Measurements from ENCODE around the gene MDFI. TPM values are rescaled to one million over a fixed set of nuclear protein-coding genes. Genes with fewer than 3 reads are reported as not detected.

The MDFI gene
- total RNA-seq, 1 donor from 2014 or later = not detected

DNA sequence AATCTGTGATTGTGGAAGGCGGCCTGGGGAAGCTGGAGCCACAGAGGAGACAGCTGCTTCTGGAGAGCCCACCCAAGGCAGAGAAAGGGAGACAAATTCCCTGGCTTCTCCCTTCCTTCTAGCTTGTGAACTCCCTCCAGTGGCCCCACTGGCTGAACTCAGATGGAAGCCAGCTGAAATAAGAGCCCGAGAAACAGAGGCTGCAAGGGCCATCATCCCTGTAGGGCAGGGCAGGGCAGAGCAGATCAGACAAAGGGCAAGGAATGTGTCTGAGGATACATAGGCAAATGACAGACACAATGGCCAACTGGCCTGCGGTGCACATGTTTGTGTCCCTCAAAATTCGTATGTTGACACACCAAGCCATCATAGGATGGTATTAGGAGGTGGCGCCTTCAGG, 25.3 kb downstream of the MDFI start:
- ChIA-PET POLR2A (no interaction called here), CTCF (no interaction called here)
- DNase-seq = no peak
- H3K27me3 Mint-ChIP-seq = peaks cover 13% of the 10 kb centered on the region
- H3K27ac Mint-ChIP-seq = no peak overlapping the region
- no peak overlapping the region for H3K4me3 Mint-ChIP-seq
- no peak for ATAC-seq (ENCODE audit: low read depth)
- intact Hi-C loops (cut with micrococcal nuclease) = no loop called here
- no peaks in the 10 kb centered on the region for H3K36me3 Mint-ChIP-seq (ENCODE audit: low read depth)
- no peak for TF ChIP-seq CTCF (IDR thresholded peaks at IDR 0.05)
- peaks cover 4% of the 10 kb centered on the region for H3K4me1 Mint-ChIP-seq
- no peaks in the 10 kb centered on the region for H3K9me3 Mint-ChIP-seq

GRCh38 chr6:41664271-41664670, 26.0 kb downstream of the MDFI start:
- no peak for ATAC-seq (ENCODE audit: low read depth)

GRCh38 chr6:41667195-41667594, 28.9 kb downstream of the MDFI start:
- no peak for TF ChIP-seq CTCF (IDR thresholded peaks at IDR 0.05)
- no peaks in the 10 kb centered on the region for H3K36me3 Mint-ChIP-seq (ENCODE audit: low read depth)
- CTCF ChIA-PET = no interaction called here
- H3K27me3 Mint-ChIP-seq = peaks cover 15% of the 10 kb centered on the region
- H3K4me1 Mint-ChIP-seq = peaks cover 4% of the 10 kb centered on the region
- ATAC-seq (ENCODE audit: low read depth) (no peak), DNase-seq (no peak)
- H3K4me3 Mint-ChIP-seq = no peak overlapping the region
- POLR2A ChIA-PET = no interaction called here
- H3K9me3 Mint-ChIP-seq = peaks cover 5% of the 10 kb centered on the region
- no peak overlapping the region for H3K27ac Mint-ChIP-seq
- intact Hi-C loops (cut with micrococcal nuclease) = no loop called here

More at GRCh38 chr6:41664271-41664670, 26.0 kb downstream of the MDFI start:
- Mint-ChIP-seq H3K27me3 (peaks cover 10% of the 10 kb centered on the region), H3K4me1 (peaks cover 4% of the 10 kb centered on the region), H3K36me3 (ENCODE audit: low read depth) (no peaks in the 10 kb centered on the region), H3K27ac (no peak overlapping the region), H3K9me3 (peaks cover 4% of the 10 kb centered on the region), H3K4me3 (no peak overlapping the region)
- DNase-seq = no peak
- TF ChIP-seq CTCF (IDR thresholded peaks at IDR 0.05) = no peak
- ChIA-PET CTCF (no interaction called here), POLR2A (no interaction called here)
- intact Hi-C loops (cut with micrococcal nuclease) = no loop called here

GRCh38 chr6:41668968-41669367, 30.7 kb downstream of the MDFI start:
- CTCF ChIA-PET = no interaction called here
- ATAC-seq (ENCODE audit: low read depth) (no peak), DNase-seq (no peak)
- POLR2A ChIA-PET = no interaction called here
- no peak overlapping the region for H3K27ac Mint-ChIP-seq
- intact Hi-C loops (cut with micrococcal nuclease) = no loop called here
- no peak for TF ChIP-seq CTCF (IDR thresholded peaks at IDR 0.05)
- H3K9me3 Mint-ChIP-seq = peaks cover 5% of the 10 kb centered on the region
- no peak overlapping the region for H3K4me3 Mint-ChIP-seq
- H3K4me1 Mint-ChIP-seq = peaks cover 4% of the 10 kb centered on the region
- peaks cover 18% of the 10 kb centered on the region for H3K27me3 Mint-ChIP-seq
- no peaks in the 10 kb centered on the region for H3K36me3 Mint-ChIP-seq (ENCODE audit: low read depth)

GRCh38 chr6:41670703-41671360, 32.6 kb downstream of the MDFI start:
- no peak for ATAC-seq (ENCODE audit: low read depth)
- POLR2A ChIA-PET = no interaction called here
- intact Hi-C loops (cut with micrococcal nuclease) = no loop called here
- DNase-seq = no peak
- Mint-ChIP-seq H3K36me3 (ENCODE audit: low read depth) (no peaks in the 10 kb centered on the region), H3K27ac (no peak overlapping the region), H3K9me3 (peaks cover 5% of the 10 kb centered on the region), H3K4me1 (peaks cover 4% of the 10 kb centered on the region), H3K27me3 (peaks cover 22% of the 10 kb centered on the region), H3K4me3 (no peak overlapping the region)
- CTCF ChIA-PET = no interaction called here
- TF ChIP-seq CTCF (IDR thresholded peaks at IDR 0.05) = no peak

All from activated B cell treated with CpG ODN at 0.5 μM for 24 hours (primary cell).